Hypothalamus (tissue), 51 donors: ENCODE measurements around the gene ARSI.

ENCODE experiments used
- DNase-seq, 51 donors: peaks; one replicate each; lab custom pipeline; 2025; lab: John Stamatoyannopoulos, UW

ARSI gene

DNA sequence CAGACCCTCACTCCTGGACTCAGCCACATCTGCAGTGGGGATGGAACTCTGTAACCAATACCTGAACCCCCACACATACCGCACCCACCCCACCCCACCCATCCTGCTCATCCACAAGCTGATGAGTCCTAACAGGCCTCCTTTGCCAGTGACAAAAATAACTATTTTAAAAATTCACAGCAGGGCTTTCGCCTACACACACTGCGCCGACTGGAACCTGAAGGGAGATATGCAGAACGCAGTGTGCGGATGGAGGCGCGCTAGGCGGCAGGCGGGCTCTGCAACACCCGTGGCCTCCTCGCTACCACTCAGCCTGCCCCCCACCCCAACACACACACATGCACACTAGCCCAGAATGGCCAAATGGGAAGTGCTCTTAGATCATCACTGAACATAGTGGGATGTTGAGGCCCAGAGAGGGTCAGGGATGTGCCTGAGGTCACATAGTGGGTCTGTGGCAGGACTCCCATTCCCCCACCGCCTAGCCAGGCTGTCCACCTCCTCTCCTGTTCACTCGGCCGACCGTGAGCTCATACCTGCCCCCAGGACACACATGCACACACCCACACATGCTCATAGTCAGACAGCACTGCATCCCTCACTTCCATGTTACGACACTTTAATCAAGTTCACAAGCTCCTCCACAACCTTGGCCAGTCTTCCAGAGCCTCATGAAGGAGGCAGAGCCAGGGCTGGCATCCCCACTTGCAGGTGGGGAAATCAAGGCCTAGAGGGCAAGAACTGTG is 6.8 kb downstream of the ARSI start:
- peak in 3 of 51 donors; percentile 42 to 50 (median 49) for DNase-seq

DNA sequence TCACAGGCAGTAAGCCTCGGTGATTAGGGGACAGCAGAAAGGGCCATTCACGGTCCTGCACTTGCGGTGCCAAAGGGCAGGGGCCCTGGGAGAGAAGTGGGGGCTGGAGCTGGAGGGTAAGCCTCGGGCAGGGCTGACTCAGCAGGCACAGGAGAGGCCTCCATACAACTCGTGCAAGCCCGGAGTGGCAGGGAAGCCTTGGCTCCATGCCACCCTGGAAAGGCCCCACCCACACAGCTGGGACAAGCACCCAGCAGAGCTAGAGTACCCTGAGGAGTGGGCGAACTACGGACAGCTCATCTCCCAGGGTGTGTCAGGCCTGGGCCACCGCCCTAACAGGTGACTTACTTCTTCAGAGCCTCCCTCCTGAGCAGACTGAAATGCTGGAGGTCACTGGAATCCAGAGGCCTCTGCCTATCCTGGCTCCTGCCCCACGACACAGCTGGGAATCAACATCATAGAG is 7.5 kb downstream of the ARSI start:
- peak in 7 of 51 donors; percentile 18 to 58 (median 26) for DNase-seq

DNA sequence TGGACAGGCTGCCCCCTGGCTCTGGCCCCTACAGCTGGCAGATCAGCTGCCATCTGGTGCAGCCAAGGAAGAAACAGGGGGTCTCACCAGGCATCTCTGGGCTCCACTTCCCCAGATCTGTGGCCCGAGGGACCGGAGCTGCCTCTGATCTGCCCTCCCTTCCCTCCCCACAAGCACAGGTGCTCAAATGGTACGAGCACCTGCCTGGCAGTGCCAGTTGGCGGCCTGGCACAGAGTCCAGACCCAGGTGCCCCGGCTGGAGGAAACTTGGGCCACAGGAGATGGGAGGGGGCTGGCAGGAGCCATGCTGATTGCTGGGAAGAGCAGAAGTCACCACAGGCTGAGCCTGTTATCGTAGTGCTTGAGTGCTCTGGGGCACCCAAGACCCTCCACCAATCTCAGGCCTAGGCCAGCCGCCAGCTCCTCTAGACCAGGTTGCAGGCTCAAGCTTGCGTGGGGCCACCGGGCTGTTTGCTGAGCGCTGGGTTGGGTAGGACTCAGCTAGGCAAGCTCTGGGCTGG is 8.1 kb downstream of the ARSI start:
- no peak for DNase-seq

DNA sequence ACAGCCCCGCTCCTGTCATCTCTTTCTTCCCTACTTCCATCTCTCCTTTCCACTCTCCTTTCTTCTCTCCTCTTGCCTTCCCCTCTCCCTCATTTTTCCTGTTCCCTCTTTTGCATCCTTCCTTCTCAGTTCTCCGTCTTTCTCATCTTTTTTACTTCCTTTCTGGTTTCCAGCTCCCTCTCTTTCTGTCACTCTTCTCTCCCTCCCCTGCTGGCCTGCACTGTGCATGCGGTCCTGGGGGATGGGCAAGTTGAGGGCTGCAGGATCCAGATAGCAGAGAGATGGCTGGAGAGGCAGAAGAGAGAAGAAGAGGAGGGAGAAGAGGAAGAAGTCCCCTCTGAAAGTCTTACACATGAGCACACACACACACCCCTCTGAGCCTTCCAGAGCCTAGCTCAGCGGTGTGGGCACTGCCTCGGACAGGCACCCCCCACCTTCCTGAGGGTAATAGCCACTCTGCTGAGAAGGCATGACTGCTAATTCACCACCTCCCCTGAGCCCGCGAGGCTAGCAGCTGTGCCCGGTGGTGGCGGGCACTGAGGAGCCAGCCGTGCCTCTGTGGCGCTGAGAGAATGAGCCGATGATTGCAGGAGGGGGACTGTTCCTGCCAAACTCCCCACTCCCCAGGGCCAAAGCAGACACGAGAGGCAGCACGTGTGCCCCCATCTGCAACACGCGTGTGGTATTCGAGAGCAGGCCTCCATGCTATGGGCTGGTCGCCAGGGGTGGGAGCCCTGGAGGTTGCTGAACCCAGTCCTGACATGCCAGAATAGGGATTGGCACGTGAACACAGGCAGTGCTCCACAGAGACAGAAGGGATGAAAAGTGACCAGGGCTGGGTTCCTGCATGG is 9.4 kb downstream of the ARSI start:
- DNase-seq: no peak

DNA sequence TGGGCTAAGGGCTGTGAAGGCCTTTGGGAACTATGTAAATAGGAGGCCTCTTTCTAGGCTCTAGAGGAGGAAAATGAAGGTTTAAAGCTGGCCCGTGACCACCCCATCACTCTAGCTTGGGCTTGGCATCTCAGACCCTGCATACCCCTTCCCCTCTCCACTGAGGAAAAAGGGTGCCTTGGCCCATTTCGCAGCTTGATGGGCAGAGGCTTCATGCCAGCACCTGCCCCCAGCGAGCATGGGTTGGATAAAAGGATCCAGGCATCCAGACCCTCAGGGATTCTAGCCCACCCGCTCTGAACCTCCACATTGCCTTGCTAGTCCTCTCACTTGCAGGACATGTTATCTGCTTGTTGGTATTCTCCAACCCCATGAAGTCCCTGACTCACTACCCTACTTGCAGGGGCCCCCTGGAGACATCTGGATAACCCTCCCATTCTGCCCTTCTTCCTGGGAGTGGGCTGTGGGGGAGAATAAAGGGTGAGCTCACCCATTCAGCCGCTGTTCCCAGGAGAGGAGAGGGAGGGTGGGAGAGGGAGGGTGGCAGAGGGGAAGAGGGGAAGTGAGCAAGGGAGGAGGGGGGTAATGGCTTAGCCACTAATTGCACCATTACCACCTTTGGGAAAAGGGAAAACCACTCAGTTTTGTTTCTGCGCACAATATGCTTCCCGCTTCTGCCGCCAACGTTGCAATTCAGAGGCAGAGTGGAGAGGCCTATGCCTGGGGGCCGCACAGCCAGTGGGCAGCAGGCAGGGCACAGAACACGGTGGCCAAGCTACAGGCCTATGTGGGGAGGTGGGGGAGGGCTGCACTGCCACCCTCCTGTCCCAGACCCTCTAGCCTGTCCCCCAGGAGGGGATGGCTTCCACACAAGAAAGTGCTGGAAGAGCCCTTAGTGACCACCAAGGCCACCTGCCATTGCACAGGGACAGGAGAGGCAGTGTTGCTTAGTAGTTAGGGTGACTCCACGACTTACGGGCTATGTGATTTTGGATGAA is 11.0 kb downstream of the ARSI start:
- no peak for DNase-seq

DNA sequence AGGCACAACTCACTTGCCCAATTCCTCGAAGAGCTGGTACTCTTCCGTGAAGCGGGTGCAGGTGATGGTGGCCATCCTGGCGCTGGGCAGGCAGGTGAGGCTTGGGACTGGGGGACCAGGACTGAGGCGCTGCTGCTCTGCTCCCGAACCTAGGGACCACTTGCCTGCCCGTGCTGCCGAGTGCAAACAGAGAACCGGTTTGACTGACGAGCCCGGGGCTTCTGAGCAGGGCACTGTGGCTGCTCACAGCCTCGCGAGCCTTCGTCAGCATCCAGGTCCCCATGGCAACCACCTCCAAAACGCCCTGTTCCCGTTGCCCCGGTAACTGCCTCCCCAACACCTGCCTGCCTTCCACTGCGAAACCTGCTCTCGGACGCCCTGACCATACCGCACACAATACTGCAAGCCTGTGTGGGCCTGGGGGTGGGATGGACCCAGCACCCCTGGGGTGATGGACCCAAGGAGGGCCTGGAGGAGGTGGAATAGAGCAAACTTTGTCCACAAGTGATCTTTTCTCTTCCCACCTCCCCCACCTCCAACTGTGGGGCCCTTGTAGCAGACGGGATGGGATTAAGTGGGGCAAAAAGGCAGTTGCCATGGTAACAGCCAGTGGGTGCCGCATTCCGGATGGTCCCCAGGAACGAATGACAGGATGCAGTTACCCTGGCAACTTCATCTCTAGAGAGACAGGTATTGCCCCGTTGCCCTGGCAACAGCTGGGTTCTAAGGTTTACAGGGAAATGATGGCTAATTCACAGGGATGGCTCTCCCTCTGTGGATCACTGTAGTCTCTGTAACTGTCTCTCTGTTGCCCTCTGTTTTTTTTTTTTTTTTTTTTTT is 12.9 kb downstream of the ARSI start, which contains the start of gene CAMK2A:
Gene CAMK2A (minus strand): TSS at position 223 of the 840 bp plus-strand sequence. CDS start 148 bp downstream, at position 75.
- peak in 32 of 51 donors; percentile 12 to 92 (median 58) for DNase-seq

DNA sequence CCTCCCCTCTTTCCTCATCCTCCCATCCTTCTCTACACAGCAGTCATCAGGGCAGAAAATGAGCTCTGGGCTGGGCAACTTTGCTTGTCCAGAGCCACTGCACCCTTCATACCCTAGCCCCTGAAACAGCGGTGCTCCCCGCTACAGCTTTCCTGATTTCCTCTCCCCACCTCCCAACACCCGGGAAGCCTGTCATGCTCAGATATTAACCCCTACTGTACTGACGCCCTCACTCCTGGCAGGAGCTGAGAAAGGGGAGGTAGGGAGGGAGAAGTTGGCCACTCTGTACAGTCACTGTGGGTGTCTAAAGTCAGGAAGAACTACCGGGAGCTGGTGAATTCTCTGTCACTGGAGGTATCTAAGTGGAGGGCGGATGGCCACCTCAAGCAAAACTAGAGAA is 13.9 kb downstream of the ARSI start:
- DNase-seq: no peak

DNA sequence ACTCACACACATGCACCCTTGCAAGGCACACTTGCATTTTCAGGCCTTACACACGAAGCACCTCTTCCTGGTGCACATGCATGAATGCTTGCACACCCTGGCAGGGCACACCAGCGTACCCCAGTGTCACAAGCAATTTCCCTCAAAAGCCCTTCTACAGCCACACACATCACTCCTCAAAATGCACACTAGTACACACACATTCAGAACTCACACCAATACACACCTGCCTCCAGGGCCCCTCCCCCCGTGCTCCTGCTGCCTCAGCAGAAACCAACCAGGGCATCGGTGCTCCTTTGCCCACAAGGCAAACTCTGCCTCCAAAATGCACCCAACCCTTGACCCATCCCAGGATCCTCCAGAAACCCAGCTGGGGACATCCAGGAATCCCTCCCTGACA is 14.3 kb downstream of the ARSI start:
- no peak for DNase-seq

DNA sequence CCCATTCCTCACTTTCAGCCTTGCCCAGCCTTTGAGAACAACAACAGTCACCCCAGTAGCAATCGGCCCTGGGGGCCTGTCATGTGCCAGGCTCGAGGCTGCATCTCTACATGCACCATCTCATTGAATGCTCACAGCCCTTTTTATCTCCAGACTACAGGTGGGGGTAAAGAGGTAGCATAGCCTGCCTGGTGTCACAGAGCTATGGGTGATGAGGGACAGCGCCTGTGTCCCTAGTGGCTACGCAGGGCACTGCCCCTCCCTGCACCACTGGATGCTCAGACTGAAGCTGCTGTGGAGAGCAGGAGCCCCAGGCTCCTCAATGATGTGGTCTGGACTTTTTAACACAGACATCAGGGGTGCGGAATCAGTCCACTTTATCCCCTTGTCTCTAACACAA is 15.9 kb downstream of the ARSI start:
- DNase-seq: peak in 1 of 51 donors; percentile 24

DNA sequence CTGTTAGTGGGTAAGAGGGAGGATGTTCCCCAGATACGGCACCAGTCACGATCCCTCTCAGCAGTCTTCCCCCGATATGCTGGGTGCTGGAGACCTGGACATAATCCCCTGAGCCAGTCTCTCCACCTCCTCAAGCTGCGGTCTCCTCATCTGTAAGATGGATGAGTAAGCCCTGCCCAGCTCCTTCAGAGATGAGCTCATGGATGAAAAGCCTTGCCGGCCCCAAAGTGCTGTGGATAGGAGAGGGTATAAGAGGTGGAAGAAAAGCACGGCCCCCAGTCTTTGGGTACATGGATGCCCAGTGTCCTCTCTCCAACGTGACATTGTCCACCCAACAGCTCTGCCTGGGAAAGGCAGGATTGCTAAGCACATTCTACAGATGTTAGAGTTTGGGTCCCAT is 17.6 kb downstream of the ARSI start:
- no peak for DNase-seq

DNA sequence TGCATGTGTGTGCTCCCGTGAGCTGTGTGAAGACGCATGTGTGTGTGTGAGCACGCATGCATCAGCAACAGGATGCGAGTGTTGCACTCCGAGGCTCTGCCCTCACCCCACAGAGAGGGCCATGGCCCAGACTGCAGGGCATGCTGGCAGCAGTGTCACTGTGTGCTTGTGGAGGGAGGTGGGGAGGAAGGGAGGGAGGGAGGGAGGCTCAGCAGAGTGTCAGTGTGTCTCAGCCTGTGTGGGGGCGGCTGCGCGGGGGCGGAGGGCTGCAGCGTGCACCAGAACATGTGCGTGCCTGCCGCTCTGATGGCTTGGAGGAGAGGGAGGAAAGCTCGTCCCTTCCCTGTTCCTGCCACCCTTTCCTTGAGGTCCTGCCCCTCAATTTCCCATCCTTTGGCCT is 18.4 kb downstream of the ARSI start:
- peak in 7 of 51 donors; percentile 12 to 66 (median 29) for DNase-seq

DNA sequence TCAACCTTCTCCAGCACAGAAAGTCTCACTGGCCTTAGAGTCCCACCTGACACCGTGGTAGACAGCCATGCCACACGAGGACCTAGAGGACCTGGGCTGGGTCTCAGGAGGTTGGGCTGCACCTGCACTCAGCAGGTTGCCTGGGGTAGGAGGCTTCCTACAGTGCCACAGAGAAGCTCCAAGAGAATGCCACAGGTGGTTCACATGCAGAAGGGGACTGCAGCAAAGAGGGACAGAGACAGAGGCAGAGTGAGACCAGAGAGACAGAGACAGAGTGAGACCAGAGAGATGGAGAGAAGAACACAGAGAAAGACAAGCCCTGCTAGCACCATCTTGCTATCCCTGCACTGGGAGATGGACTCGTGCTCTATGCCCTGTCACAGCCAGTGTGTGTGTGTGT is 18.8 kb downstream of the ARSI start:
- DNase-seq: no peak

DNA sequence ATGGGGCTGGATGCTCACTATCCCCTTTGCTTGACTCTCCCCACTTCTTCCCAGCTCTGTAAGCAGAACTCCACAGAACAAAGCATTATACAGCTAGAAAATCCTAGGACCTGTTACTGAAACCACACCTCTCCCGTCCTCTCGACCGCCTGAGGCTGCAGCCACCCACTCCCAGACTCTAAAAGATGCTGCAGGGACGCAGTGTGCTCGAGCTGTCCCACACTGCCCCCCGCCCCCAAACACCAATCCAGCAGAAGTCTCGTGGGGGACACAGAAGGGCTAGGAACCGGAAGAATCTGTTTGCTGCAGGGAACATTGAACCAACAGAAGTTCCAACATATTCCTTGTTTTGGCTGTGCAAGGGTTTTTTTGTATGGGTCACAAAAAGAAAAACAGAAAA is 20.7 kb downstream of the ARSI start:
- no peak for DNase-seq

DNA sequence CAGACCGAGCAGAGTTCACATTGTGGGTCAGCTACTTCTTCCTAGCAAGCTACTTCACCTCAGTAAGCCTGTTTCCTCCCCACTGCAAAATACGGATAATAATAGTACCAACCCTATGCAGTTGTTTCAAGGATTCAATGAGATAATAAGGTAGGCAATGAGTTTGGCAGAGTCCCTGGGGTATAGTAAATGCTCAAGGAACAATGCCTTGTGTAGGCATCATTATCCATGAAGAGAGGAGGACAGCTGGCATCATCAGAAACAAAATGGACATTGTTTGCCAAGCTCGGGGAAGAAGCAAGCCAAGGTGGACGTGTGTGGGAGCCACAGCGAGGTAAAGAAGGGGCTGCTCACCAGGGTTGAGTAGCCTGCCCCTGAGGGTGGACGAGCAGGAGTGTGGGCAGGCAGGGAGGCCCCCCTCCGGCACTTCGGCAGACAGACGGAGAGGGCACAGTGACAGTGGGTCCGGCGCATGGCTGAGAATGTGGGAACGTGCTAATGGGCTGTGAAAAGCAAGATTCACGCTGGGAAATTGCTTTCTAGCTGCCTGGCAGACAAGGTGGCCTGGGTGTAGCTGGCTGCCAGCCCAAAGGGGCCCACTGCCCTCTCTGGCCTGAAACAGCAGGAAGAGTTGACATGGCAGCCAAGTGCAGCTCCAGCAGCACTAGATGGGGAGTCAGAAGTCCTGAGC is 23.2 kb downstream of the ARSI start:
- DNase-seq: no peak

DNA sequence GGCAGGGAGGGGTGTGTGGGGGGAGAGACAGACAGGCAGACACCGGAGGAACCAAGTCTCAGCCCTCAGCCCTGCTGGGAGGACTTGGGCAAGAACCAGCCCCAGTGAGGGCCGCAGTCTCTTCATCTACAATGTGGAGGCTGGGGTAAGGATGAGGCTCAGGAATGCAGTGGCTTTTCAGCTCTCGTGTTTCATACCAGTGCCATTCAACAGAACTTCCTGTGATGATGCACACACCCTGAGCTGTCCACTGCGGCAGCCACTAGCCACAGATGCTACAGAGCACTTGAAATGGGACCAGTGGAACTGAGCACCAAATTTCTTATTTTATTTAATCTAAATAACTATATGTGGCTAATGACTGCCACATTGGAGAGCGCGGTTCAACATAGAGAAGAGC is 23.8 kb downstream of the ARSI start:
- no peak for DNase-seq

DNA sequence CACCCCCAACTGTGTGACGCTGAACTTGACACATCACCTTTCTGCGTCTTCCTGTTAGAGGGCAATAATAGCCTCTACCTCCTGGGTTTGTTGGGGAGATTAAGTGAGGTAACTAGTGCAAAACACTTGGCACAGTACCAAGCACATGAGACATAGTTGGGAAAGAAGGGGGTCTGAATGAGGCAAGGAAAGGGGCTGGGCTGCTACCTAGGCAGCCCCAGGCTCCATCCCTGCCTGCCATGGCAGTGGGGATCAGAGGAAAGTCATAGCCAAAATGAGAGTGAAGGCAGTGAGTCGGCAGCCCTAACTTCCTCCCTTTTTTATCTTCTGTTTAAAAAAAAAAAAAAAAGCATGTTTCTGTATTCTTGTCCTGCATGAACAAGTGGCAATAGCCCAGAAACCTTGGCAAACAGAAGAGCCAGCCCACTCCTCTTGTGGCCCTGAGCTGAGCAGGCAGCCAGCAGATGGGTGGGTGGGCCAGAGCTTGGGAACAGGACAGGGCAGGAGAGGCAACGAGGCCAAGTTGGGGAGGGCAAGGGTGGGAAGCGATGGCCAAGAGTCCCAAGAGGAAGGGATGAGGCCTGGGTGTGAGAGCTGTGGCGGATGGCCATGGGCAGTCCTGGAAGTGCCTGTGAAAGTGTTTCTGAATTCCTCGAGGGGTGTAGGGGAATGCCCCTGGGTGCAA is 24.5 kb downstream of the ARSI start:
- DNase-seq: peak in 4 of 51 donors; percentile 30 to 38 (median 34)

DNA sequence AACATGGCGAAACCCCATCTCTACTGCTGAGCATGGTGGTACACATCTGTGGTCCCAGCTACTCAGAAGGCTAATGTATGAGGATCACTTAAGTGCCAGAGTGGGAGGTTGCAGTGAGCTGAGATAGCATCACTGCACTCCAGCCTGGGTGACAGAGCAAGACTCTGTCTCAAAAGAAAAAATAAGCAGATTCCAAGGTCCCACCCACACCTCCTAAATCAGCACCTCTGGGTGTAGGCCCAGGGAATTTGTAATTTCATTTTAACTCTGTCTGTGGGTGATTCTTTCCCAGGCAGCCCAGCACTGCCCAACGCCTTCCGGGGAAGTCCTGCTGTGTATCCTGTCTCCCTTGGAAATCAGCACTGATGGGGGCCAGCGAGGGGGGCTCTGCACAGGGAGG is 25.7 kb downstream of the ARSI start:
- no peak for DNase-seq

DNA sequence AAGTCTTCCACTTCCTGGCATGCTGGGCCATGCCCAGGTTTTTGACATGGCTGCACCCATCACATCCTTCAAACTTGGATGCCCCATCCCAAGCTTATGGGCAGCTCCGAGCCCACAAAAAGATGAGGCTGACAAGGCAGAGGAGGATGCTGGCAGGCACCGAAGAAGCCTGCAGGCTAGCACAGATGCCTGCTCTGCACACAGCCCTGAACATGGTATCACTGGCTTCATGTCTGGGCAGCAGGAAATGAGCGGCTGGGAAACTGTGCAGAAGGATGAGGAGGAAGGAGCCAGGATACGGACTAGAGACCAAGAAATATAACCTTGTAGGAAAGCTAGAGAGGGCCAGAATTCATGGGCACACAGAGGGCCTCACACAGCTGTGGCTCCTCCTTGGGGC is 27.9 kb downstream of the ARSI start:
- DNase-seq: no peak
